H1 (cell line): Measurements from ENCODE around the gene ANKRD40CL. TPM values are rescaled to one million over a fixed set of nuclear protein-coding genes. Genes with fewer than 3 reads are reported as not detected.

Source experiments
- CBX5 ChIP-seq: fragments of 300-800, 300-1000 bp; sonication (generic); IDR thresholded peaks from 2 replicates; pipeline ENCODE4 v1.7.1; 2016; ENCODE audit warnings: antibody characterized with exemption, low read length, low read depth
- CTBP2 ChIP-seq: IDR thresholded peaks from 2 replicates; pipeline ENCODE4 v1.7.0; 2011; ENCODE audit warnings: borderline replicate concordance, mild to moderate bottlenecking, moderate library complexity, mixed read lengths, low read length; ENCODE audit not compliant: insufficient read depth, insufficient read length
- polyA plus RNA-seq, 7 experiments: library from polyadenylated mRNA; depleted of rRNA in 3 of 7; stranded (reverse) in 5 of 7; unstranded in 2 of 7; fragments of >200 nt in 5 of 7; fragments of 200-250 nt in 2 of 7; gene quantifications; 1 replicate in 5 of 7; 2 replicates in 1 of 7; 4 replicates in 1 of 7; pipeline versions ENCODE4 v1.2.1 to v1.2.3, GENCODE V29; 2011 to 2013; ENCODE audit warnings: missing spikeins in 2 of 7, mixed read lengths in 2 of 7
- total RNA-seq: library from RNA; stranded (reverse); fragmentation: NEBNext Ultra II Directional; extraction: Animal tissue kit (Norgen Biotek cat#: 25700); gene quantifications from 2 replicates; pipeline ENCODE4 v1.2.1, GENCODE V29; 2021

Gene ANKRD40CL
- total and polyA plus RNA-seq, 2 of the 8 experiments (the other 6 are each of a cell fraction or from before 2014, with no cell fraction given), result not detected

- no peak for TF ChIP-seq CTBP2
- TF ChIP-seq CBX5, result no peak
Observed at GRCh38 chr17:50816271-50816670, 49.0 kb upstream of the ANKRD40CL start (continued).
